A549 (cell line): ENCODE data around the gene ERP29. TPM values are rescaled to one million over a fixed set of nuclear protein-coding genes. Genes with fewer than 3 reads are reported as not detected.

Experiments used
- ATAC-seq, 2 experiments: fragments of 200-7000 bp in 1 of 2; fragments of >200 bp in 1 of 2; cut with Nextera tagmentation in 1 of 2; cut with Tn5 transposase in 1 of 2; 3 replicates each; pipeline versions ENCODE4 v1.8.0 to v1.9.1; 2018 to 2020; ENCODE audit warnings: mild to moderate bottlenecking in 1 of 2, moderate library complexity in 1 of 2
- CTCF ChIA-PET: fragments of 300-600 bp; sonication (Branson Sonifier 250); formaldehyde crosslinking; extraction: SDS; loops from one replicate; lab custom pipeline; 2021; ENCODE audit warnings: antibody characterized with exemption, inconsistent platforms; lab: Yijun Ruan, JAX
- POLR2A ChIA-PET: fragments of 350-600 bp; formaldehyde crosslinking; extraction: SDS; loops from one replicate; lab custom pipeline; 2021; ENCODE audit warnings: antibody characterized with exemption, inconsistent platforms; lab: Yijun Ruan, JAX
- DNase-seq, 2 experiments: peaks; one replicate each; pipeline versions ENCODE4 v3.0.0 to v3.0.0-alpha.2; 2011 to 2016; ENCODE audit warnings: low read depth in 1 of 2, low spot score in 1 of 2
- FAIRE-seq: peaks from 2 replicates; lab custom pipeline; 2011; peaks lifted over from hg19 to GRCh38; lab: Jason Lieb, UNC
- H3K27ac ChIP-seq, 2 experiments: fragments of >200 bp; sonication (Bioruptor Twin); formaldehyde crosslinking; 3 replicates each; pipeline ENCODE4 v1.5.1; 2016 to 2017
- H3K4me1 ChIP-seq: fragments of >200 bp; sonication (Bioruptor Twin); formaldehyde crosslinking; 3 replicates; pipeline ENCODE4 v1.6.1; 2016
- H3K4me2 ChIP-seq: fragments of >200 bp; sonication (Bioruptor Twin); formaldehyde crosslinking; 3 replicates; pipeline ENCODE4 v1.6.1; 2016
- H3K4me3 ChIP-seq: fragments of >200 bp; sonication (Bioruptor Twin); formaldehyde crosslinking; 3 replicates; pipeline ENCODE4 v1.5.1; 2016
- H3K9me3 ChIP-seq: fragments of >200 bp; sonication (Bioruptor Twin); formaldehyde crosslinking; 3 replicates; pipeline ENCODE4 v1.6.1; 2016
- CBX2 ChIP-seq: fragments of 200-600 bp; sonication (generic); IDR thresholded peaks from 2 replicates; pipeline ENCODE4 v1.6.1; 2016; ENCODE audit warnings: low read depth, mild to moderate bottlenecking, borderline replicate concordance
- FOSL2 ChIP-seq, 2 experiments: fragments of 450-650 bp in 1 of 2; fragments of >200 bp in 1 of 2; sonication (Bioruptor Twin) in 1 of 2; formaldehyde crosslinking; IDR thresholded peaks; 2 replicates each; pipeline versions ENCODE4 v1.5.0 to v1.6.1; 2016 to 2020; ENCODE audit warnings: mild to moderate bottlenecking in 1 of 2, moderate library complexity in 1 of 2
- HOXB5 ChIP-seq: fragments of 250-450 bp; sonication (Bioruptor Pico); IDR thresholded peaks from 2 replicates; pipeline ENCODE4 v1.5.0; 2020; ENCODE audit warnings: mild to moderate bottlenecking, moderate library complexity
- MAFK ChIP-seq: fragments of 450-650 bp; IDR thresholded peaks from 2 replicates; pipeline ENCODE4 v1.6.1; 2014; ENCODE audit not compliant: partially characterized antibody
- NFE2L2 ChIP-seq: fragments of 150-350 bp; conservative IDR thresholded peaks from 2 replicates; pipeline ENCODE4 v1.6.1; 2014; ENCODE audit warnings: low read length
- RAD21 ChIP-seq, 2 experiments: fragments of >200 bp in 1 of 2; sonication (Bioruptor Twin) in 1 of 2; formaldehyde crosslinking in 1 of 2; IDR thresholded peaks in 1 of 2; conservative IDR thresholded peaks in 1 of 2; 2 replicates in 1 of 2; 3 replicates in 1 of 2; pipeline ENCODE4 v1.6.1; 2012 to 2018; ENCODE audit warnings: inconsistent platforms in 1 of 2
- RCOR1 ChIP-seq: fragments of 150-350 bp; IDR thresholded peaks from 2 replicates; pipeline ENCODE4 v1.6.1; 2014; ENCODE audit warnings: antibody characterized with exemption, low read length, low read depth
- RFX5 ChIP-seq: fragments of 450-650 bp; IDR thresholded peaks from 2 replicates; pipeline ENCODE4 v1.7.1; 2014; ENCODE audit warnings: antibody characterized with exemption, mild to moderate bottlenecking, moderate library complexity
- TFCP2L1 ChIP-seq: fragments of 250-450 bp; sonication (Bioruptor Pico); IDR thresholded peaks from 2 replicates; pipeline ENCODE4 v1.5.0; 2021; ENCODE audit warnings: mild to moderate bottlenecking
- ZNF302 ChIP-seq: fragments of 250-450 bp; sonication (Bioruptor Pico); IDR thresholded peaks from 2 replicates; pipeline ENCODE4 v1.9.0; 2021; ENCODE audit warnings: inconsistent platforms, mild to moderate bottlenecking, moderate library complexity
- WGBS: methylation state at CpG from one replicate; pipeline ENCODE4 v1.1.6; 2017; ENCODE audit errors: missing lambda C conversion rate; 5-methylcytosine and 5-hydroxymethylcytosine counted together
- polyA plus RNA-seq, 4 experiments: library from polyadenylated mRNA; depleted of rRNA in 3 of 4; stranded (reverse); fragments of >200 nt; fragmentation: RNase III in 1 of 4; extraction: RNeasy Plus Mini Kit Qiagen cat#74134 plus additional on column Dnase treatment in 1 of 4; gene quantifications; 2 replicates in 3 of 4; 3 replicates in 1 of 4; pipeline ENCODE4 v1.2.3, GENCODE V29; 2011 to 2017
- TF ChIP-seq, protein P1 (sequence below): fragments of >200 bp; sonication (Bioruptor Twin); formaldehyde crosslinking; IDR thresholded peaks from 3 replicates; pipeline ENCODE4 v1.6.1; 2016
- TF ChIP-seq, protein P2 (sequence below): IDR thresholded peaks from 2 replicates; pipeline ENCODE4 v1.6.1; 2012; ENCODE audit warnings: low read depth, borderline replicate concordance

ERP29 gene
- polyA plus RNA-seq, 2 of the 4 experiments (the other 2 are of a cell fraction): 115 to 157 TPM

DNA sequence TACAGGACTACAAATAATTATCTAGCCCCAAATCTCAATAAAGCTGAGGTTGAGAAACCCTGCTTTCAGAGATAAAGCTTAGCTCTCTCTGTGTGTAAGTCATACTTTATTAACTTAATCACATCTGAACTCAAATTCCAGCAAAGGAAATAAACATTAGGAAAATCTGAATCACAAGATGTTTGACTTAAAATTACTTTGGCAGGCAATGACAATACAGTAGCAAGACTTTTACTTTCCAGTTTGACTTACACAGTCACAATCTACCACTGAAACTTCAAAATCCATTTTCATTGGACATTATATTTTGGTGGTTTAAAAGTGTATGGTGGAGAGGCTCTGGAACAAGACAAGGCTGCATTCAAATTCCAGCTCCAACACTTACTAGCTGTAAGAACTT, 11.7 kb upstream of the ERP29 start:
- Histone ChIP-seq H3K4me2 (no peak overlapping the region), H3K9me3 (no peaks in the 10 kb centered on the region), H3K4me1 (peaks cover 17% of the 10 kb centered on the region), H3K27ac (no peak overlapping the region), H3K4me3 (no peak overlapping the region)
- TF ChIP-seq CBX2 (no peak), HOXB5 (CRISPR knock-in tag) (no peak)
- POLR2A ChIA-PET: interaction anchor here (0.6 to 1.6 kb wide), 2 partner anchors 11 to 57 kb away, joined by 5 to 6 read pairs; partner anchors contain the start of gene TMEM116
- DNase-seq (no peak), FAIRE-seq (no peak), ATAC-seq (no peak)
- CTCF ChIA-PET: interaction anchor here (1.8 kb wide), 1 partner anchor 12 kb away, joined by 6 read pairs; the partner anchor contains the start of gene ERP29

DNA sequence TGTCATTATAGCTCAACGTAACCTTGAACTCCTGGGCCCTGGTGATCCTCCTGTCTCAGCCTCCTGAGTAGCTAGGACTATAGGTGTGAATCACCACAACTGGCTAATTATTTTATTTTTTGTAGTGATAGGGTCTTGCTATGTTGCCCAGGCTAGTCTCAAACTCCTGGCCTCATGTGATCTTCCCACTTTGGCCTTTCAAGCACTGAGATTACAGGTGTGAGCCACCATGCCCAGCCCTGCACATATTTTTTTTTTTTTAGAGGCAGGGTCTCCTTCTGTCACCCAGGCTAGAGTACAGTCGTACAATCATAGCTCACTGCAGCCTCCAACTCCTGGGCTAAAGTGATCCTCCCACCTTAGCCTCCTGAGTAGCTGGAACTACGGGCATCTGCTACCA, 9.2 kb upstream of the ERP29 start:
- whole genome bisulfite sequencing: 91% methylated on average over 3 of the region's 3 CpGs
- CTCF ChIA-PET: no interaction called here
- Histone ChIP-seq H3K27ac (no peak overlapping the region), H3K9me3 (no peaks in the 10 kb centered on the region), H3K4me3 (no peak overlapping the region), H3K4me2 (no peak overlapping the region), H3K4me1 (peaks cover 25% of the 10 kb centered on the region)
- TF ChIP-seq TFCP2L1 (CRISPR knock-in tag) (no peak), RFX5 (no peak), RAD21 (conservative IDR thresholded peaks at IDR 0.05 in 1 of 2, IDR thresholded peaks at IDR 0.05 in 1 of 2) (no peak)
- DNase-seq: no peak
- ATAC-seq: no peak
- FAIRE-seq: no peak
- POLR2A ChIA-PET: interaction anchor here (1.0 kb wide), 1 partner anchor 9 kb away, joined by 5 read pairs; the partner anchor contains the start of genes ERP29 and TMEM116

DNA sequence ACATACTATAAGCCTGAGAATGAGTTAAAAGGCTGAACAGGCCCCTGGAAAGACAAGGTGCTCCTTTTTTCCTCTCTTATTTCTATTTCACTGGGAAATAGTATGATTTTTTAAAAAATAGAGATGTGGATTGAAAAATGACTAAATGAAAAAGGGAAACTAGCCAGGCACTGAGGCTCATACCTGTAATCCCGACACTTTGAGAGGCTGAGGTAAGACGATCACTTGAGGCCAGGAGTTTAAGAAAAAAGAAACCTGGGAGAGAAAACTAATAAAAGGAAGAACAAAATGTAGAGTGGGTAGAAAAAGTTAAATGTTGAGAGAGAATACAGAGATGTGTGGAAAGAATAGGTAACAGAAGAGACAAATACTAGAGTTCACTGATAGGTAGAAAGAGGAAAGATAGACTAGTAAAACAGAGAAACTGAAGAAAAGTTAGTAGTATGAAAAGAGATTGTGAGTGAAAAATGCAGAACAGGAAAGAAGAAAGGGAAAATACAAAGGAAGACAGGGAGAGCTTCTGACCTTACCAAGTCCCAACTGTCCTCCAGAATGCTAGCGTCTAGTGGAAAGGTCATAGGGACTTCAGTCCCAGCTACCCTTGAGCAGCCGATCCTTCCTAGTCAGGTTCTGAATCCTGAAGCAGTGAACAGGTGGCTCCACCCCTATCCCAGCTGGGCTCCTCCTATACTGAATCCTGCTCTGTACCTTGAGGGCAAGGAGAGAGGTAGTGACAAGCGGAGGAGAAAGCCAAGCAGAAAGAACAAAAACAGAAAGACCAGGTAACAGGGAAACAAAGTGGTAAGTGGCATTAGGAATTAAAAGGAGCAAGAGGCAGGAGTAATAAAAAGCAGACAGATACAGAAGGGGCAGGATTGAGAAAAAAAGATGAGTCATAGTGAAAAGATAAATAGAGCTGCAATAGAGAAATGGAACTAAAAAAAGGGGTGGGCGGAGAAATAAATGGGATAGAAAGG, 7.5 kb upstream of the ERP29 start:
- peak overlapping the region; percentile 44 to 73 for H3K27ac ChIP-seq
- peaks cover 25% of the 10 kb centered on the region for H3K4me1 ChIP-seq
- DNase-seq (peak; percentile 50 to 57), ATAC-seq (peak; percentile 93 to 98), FAIRE-seq (no peak)
- no peak for TF ChIP-seq ZNF302 (CRISPR knock-in tag)
- TF ChIP-seq MAFK: peak; percentile 63
- peak; percentile 23; the same call in 1 of the 2 replicates for TF ChIP-seq FOSL2 (IDR thresholded peaks at IDR 0.05)
- TF ChIP-seq FOSL2 (CRISPR knock-in tag; IDR thresholded peaks at IDR 0.05): peak; percentile 85
- 41% methylated on average over 6 of the region's 6 CpGs for WGBS
- no peak overlapping the region for H3K4me3 ChIP-seq
- POLR2A ChIA-PET: no interaction called here
- peak overlapping the region; percentile 72 for H3K4me2 ChIP-seq
- no peaks in the 10 kb centered on the region for H3K9me3 ChIP-seq
- CTCF ChIA-PET: no interaction called here

DNA sequence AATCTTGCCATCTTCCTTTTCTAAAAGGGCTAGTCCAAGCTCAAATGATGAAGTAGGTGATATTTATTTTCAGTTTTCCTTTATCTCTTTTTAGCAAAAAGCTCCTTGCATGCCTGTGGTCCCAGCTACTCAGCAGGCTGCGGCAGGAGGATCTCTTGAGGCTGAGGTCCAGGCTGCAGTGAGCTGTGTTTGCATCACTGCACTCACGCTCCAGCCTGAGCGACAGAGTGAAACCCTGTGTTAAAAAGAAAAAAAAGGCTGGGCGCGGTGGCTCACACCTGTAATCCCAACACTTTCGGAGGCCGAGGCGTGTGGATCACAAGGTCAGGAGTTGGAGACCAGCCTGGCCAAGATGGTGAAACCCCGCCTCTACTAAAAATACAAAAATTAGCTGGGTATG, 5.3 kb upstream of the ERP29 start:
- DNase-seq (no peak), ATAC-seq (no peak), FAIRE-seq (no peak)
- TF ChIP-seq, protein P1, sequence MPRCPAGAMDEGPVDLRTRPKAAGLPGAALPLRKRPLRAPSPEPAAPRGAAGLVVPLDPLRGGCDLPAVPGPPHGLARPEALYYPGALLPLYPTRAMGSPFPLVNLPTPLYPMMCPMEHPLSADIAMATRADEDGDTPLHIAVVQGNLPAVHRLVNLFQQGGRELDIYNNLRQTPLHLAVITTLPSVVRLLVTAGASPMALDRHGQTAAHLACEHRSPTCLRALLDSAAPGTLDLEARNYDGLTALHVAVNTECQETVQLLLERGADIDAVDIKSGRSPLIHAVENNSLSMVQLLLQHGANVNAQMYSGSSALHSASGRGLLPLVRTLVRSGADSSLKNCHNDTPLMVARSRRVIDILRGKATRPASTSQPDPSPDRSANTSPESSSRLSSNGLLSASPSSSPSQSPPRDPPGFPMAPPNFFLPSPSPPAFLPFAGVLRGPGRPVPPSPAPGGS: no peak
- TF ChIP-seq, protein P2, sequence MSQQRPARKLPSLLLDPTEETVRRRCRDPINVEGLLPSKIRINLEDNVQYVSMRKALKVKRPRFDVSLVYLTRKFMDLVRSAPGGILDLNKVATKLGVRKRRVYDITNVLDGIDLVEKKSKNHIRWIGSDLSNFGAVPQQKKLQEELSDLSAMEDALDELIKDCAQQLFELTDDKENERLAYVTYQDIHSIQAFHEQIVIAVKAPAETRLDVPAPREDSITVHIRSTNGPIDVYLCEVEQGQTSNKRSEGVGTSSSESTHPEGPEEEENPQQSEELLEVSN: no peak
- TF ChIP-seq NFE2L2 (no peak), RCOR1 (no peak)
- 96% methylated on average over 9 of the region's 9 CpGs for WGBS
- Histone ChIP-seq H3K4me3 (no peak overlapping the region), H3K9me3 (no peaks in the 10 kb centered on the region), H3K27ac (no peak overlapping the region), H3K4me2 (no peak overlapping the region), H3K4me1 (peaks cover 34% of the 10 kb centered on the region)
- CTCF ChIA-PET: interaction anchor here (0.5 kb wide), 1 partner anchor 64 kb away, joined by 3 read pairs; no protein-coding TSS in a partner anchor
- POLR2A ChIA-PET: no interaction called here
